Measurements from ENCODE around the gene NXPH4.

NXPH4 gene

DNA sequence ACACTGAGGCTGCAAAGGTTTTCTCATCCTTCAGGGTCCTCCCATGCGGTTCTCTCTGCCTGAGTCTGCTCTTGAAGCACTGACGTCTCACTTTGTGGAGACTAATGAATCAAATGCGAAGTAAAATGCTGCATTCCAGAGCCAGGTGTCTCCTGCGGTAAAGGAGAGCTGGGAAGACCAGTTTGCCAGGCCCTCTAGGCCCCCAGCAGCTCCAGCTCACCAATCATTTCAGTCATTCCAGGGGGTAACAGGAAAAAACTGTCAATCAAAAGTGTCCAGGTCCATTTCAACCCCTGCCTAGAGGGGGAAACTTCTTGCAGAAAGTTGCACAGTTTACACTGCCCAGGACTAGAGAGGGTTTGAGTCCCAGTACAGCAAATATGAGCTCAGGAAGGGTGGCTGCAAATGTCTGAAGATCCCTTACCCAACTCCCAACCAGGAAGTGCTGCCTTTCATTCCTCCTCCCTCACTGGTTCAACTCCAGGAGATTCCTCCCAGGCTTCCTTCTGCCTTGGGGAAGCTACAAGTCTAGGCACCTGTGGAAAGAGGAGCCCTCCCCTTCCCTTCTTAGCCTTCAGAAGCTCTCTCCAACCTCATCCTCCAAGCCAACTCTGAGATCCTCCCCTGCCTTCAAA is 2.7 kb upstream of the NXPH4 start:
- no peak for DNase-seq (ENCODE audit: low read depth, low spot score)
- no peak overlapping the region for H3K4me3 ChIP-seq (ENCODE audit: low read length)

DNA sequence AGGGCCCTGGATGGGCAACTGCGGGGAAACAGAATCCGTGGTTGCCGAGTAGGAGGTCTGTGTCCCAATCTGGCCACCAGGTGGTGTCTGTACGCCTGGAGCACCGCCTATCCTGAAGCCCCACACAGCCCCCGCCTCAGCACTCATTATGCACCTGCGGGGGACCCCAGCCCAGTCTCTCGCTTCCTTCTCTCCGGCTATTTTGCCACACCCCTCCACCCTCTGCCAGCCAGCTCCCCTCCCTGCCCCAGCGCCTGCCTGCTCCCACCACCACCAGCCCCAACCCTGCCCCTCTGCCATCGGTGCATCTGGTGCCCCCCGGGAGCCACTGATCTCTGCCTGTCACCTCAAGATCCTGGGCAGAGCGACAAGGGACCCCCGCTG is 2.2 kb upstream of the NXPH4 start:
- peak; percentile 58 for DNase-seq (ENCODE audit: low read depth, low spot score)
- no peak overlapping the region for H3K4me3 ChIP-seq (ENCODE audit: low read length)

DNA sequence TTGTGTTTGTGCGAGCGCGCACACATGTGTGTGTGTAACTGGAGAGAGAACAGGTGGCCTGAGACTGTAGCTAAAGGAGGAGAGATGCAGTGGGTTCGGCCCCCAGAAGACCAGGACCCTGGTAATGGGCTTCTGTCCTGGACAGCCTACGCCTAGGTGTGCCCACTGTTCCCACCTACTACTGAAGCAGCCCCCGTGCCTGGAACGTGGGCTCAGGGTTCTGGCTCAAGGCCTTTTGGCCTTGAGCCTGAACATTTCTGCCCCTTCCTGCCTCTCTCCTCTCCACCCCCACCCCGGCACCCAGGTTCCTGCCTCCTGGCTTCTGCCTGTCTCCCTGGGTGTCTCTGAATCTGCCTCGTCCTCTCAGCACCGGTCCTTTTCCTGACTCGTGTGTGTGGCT is 1.5 kb upstream of the NXPH4 start:
- H3K4me3 ChIP-seq (ENCODE audit: low read length) = no peak overlapping the region
- DNase-seq (ENCODE audit: low read depth, low spot score) = no peak

DNA sequence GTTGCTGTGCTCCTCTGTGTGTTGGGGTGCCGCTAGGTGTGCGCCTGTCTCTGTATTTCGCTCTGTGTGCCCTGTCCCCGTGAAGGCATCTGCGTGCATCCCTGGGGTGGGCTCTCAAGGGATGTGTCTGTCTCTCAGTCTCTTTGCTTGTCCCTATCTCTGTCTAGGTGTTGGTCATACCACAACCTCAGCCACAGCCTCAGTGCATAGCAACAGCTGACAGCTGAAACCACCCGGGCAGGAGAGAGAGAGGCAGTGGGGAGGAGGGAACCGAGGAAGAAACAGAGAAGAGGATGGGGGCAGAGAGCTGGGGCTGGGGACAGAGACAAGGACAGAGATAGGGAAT is 953 bp upstream of the NXPH4 start:
- no peak overlapping the region for H3K4me3 ChIP-seq (ENCODE audit: low read length)

DNA sequence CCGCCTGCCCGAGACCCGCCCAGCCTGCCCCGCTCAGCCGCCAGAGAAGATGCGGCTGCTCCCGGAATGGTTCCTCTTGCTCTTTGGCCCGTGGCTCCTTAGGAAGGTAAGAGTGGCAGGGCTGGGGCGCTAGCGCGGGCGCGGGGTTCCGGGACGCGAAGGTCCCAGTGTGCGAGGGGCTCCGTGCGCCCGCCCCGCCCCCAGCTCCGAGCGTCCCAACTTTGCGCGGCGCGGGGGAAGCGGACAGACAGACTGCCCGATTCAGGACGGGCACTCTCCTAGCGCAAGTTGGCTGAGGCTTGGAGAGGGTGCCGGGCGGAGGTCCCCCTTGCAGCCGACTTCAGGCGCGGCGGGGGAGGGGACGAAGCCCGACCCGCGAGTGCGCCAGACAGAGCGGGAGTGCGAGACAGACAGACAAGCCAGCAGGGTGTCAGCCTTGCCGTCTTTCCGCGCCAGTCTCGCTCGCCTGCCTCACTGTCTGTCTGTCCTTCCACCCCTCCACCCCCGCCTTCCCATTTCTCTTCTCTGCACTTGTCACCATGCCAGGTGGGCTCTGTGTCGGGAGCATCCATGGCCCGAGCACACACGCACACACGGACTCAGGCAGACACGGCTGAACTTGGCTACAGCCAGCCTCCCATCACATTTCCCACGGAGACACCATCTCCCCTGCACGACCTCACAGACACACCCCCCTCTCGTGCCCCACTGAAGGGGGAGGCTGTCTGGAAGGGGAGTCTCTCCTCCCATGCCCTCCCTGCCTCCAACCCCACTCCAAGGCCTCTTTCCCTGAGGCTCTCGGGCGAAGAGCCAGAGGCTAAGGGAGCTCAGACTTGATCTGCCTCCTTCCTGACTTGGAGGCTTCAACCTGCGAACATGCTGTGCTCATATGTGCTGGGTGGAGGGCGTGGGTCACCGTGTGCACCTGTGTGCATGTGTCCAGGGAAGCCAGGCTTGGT is 606 bp downstream of the NXPH4 start:
- DNase-seq (ENCODE audit: low read depth, low spot score) = no peak
- H3K4me3 ChIP-seq (ENCODE audit: low read length) = peak overlapping the region; percentile 48

More for the DNA sequence above, 953 bp upstream of the NXPH4 start:
- DNase-seq (ENCODE audit: low read depth, low spot score) = no peak

DNA sequence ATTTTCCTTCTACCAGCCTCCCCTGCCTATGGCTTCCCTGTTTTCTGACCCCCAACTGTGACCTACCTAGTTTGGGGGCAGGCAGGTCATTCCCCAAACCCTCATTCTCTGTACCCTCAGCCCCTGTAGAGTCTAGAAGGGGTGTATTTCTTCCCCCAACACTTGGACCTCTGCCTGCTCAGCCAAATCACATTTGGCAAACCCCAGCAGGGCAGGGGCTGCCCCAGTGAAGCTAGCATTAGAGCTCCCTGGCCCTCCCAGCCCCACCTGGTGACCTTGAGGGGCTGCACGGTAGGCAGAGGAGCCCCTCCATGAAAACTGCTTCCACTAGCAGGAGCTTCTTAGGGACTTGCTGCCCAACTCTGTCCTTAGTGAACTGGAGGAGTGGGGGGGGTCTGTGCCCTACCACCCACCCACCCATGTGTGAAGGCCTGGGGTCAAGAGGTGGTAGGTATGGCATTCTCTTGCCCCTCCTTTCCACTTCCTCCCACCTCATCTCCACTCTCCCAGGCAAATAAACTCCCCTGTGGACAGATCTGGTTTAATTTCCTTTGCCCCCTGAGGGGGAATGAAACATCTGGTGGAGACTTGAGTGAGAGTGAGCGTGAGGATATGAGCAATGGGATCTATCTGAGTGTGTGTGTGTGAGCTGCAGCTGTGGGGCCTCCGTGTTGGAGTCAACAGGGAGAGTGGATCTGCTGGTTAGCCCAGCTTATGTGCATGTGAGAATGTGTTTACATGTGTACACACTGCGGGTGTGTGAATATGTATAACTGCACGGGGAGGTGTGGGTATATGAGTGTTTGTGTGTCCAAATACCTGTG is 1.6 kb downstream of the NXPH4 start:
- H3K4me3 ChIP-seq (ENCODE audit: low read length) = no peak overlapping the region

DNA sequence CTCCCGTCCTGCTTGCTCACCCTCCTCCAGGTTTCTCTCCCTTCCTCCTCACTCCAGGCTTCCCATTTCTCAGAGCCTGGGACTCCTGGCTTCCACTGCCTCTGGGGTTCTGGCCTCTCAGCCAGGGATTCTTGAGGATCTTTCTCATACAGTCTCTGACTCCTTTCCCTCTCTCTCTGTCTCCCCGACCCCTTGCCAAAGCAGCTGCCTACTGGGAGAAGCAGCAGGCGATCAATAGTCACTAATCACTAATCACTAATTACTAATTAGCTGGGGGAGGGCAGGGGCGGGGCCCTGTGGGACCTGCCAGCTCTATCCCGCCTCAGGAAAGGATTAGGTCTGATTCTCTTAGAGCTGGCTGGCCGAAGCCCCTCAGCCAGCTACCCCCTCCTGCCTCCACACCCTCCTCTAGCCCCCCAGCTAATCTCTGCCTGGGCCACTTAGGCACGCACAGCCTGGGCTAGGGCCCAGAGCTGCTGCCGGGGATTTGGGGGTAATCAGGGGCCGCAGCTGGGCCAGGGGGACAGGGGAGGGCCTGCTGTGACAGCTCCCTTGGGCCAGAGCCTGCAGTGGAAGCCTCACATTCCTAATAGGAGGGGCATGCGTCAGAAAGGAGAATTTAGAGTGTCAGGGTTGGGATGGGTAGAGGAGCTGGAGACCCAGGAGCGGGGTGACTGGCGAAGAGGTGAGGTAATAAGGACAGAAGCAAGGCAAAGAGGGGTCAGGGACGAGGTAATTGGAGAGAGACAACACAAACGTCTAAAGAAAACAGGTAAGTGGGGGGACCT is 2.8 kb downstream of the NXPH4 start:
- no peak for DNase-seq (ENCODE audit: low read depth, low spot score)
- no peak overlapping the region for H3K4me3 ChIP-seq (ENCODE audit: low read length)

More for the DNA sequence above, 1.6 kb downstream of the NXPH4 start:
- no peak for DNase-seq (ENCODE audit: low read depth, low spot score)

DNA sequence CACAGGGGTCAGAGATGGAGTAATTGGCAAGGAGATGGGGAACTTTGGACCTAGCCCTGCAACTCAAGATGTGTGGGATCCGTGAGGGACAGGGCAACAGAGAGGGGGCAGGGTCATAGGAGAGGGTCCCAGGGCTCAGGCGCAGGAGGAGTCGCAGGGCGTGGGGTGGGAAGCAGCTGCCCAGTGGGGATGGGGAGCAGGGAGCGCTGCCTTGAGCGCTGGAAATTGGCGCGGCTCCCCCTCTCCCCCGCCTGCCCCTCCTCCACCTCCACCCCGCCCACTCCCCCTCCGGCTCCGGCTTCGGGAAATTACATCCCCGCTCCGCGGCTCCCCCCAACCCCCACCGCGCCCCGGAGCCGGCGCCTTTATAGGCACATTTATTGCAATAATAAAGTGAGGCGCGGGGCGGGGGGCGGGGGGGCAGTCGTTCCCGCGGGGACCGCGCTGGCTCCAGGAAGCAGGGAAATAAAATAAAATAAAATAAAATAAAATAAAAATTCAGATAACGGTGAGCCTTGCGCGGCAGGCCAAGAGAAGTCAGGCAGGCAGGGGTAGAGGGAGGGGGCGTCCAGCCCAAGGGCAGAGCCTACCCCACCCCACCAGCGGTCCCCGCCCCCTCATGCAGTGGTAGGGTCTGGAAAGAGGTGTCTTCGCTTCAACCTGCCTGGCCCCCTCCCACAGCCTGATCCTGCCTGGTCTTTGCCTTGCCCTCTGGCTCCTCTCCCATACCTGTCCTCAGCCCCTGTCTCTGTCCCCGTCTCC is 3.6 kb downstream of the NXPH4 start:
- no peak overlapping the region for H3K4me3 ChIP-seq (ENCODE audit: low read length)
- no peak for DNase-seq (ENCODE audit: low read depth, low spot score)

DNA sequence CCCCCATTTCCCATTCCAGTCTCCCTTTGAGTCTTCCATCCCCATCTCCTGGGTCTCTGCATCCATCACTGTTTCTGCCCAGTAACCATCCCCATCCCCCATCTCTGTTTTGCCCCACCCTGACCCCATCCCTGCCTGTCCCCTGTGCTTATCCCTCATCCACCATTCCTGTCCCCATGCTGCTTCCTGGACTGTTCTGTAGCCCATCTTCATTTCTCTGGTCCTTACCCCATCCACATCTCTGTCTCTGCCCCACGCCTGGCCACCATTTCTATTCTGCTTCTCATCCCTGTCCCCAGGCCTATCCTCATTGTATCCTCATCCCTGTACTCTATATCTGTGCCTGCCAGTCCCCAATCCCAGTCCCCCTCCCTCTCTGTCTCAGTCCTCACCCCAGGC is 4.2 kb downstream of the NXPH4 start:
- H3K4me3 ChIP-seq (ENCODE audit: low read length) = no peak overlapping the region
- DNase-seq (ENCODE audit: low read depth, low spot score) = no peak

DNA sequence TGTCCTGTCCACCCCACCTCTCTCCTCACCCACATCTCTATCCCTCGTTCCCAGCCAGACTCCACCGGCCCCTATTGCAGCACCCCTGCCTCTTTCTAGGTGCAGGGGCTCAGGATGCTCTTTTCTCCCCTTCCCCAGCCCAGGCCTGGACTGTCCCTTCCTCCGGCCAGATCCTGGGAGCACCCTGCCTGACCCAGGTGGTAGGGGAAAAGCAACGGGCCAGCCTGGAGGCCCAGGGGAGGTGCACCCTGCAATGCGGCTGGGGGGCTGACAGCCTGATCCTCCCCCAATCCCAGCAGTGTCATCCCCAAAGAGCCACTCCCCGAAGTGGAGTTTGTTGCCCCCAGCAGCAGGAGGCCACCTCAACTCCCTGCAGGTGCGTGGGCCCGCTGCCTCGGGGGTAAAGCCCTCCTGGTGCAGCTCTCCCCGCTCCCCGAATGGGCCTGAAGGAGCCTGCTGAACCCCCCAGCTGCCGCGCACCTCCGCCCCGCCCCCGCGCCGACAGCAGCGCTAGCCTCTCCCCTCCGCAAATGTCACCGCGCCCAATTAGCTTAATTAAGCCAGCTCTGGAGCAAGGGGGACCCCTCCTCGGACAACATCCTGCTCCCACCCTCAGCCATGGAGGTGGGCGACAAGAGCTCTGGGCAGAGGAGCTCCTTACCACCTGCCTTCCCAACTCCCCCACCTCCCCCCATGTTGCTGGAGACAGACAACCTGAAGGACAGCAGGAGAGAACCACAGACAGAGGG is 4.7 kb downstream of the NXPH4 start:
- no peak for DNase-seq (ENCODE audit: low read depth, low spot score)
- H3K4me3 ChIP-seq (ENCODE audit: low read length) = no peak overlapping the region

DNA sequence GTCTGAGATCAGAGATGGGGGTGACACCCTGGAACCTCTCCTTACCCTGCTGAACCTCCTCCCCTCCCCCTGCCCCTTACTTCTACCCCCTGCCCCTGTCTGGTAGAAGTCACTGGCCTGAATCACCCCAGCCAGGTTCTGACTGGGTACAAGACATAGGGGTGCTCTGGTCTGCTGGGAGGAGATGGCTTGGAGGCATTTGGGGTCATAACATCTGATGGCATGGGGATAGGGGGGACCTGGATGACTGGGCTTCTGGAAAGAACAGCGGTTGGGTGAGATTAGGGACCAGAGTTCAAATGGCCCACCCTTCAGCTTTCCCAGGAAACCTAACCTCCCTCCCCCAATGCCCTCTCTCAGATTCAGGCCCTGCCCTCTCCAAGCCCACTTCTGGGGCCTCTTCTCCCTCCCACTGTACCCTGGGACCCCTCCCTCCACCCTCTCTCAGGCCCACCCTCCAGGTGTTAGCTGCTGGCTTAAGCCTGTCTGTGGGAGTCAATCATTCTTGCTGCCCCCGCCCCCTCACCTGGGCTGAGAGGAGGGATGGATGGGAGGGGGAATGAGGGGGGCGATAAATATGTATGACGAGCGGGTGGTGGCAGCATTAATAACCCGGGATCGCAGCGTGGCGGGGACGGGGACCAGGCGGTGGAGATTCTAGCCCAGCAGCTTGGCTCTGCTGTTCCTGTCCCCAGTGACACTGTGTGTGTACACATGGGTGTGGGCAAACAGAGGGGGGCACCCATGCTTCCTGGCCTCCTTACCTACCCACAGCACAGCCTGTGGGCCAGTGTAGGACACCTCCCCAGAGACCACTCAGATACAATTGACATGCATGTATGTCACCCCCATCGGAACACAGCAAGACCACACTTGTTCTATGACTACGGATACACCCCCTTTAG is 5.9 kb downstream of the NXPH4 start:
- DNase-seq (ENCODE audit: low read depth, low spot score) = no peak
- no peak overlapping the region for H3K4me3 ChIP-seq (ENCODE audit: low read length)

DNA sequence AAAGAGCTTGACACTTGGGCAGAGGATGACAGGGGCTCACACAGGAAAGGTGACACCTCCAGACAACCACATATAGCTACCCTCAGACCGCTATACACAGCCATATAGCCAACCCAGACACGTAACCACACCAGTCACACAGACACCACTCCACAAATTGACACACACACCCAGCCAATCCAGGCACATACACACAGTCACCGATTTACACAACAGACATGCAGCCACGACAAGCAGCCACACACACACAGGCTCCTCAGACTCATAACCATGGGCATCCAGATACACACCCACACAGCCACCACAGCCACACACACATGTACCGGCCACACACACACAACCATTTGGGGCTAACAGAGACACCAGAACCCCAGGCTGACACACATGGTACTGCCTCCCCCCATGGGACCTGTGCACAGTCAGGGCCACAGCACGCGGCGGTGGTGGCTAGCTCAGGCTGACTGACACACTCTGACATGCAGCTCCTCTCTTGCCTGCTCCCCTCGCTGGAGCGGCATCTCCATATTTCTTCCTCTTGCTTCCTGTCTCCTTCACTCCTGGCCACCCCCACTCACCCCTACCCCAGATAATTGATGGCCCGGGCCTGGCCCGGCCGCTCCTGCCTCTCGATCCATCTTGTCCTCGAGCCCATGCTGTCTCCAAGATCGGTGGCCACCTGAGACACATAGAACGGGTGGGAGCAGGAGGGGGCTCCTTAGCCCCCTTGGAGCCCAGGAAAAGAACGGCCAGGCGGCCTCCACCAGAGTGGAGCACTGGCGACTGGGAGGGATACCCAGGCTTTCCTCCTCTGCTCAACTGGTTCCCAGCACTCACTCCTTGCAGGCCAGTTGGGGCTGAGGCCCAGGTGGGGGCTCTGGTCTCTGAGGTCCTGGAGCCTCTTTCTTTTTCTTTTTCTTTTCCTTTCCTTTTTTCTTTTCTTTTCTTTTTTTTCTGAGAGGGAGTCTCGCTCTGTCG is 6.9 kb downstream of the NXPH4 start:
- H3K4me3 ChIP-seq (ENCODE audit: low read length) = no peak overlapping the region
- DNase-seq (ENCODE audit: low read depth, low spot score) = no peak

DNA sequence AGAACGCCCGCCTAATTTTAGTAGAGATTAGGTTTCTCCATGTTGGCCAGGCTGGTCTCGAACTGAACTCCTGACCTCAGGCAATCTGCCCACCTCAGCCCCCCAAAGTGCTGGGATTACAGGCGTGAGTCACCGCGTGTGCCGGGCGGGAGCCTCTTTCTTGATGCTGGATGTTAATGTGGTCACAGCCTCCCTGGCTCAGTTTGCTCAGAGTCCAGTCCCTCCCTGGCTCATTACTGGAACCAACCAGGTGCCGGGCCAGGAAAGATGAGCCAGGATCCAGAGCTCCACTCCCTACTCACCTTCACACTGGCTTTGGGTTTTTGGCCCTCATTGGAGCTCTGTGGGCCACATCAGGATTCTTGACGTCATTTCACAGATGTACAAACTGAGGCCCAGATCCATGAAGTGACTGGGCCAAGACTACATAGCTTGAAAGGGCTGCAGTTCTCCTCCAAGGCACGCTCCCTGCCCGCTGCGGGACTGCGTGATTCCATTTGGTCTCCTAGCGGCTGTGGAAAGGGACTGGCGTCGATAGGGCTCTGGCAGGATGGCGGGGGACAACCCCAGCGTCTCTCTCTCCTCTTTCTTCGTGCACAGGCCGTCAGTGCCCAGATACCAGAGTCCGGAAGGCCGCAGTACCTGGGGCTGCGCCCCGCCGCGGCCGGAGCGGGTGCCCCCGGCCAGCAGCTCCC is 7.8 kb downstream of the NXPH4 start:
- DNase-seq (ENCODE audit: low read depth, low spot score) = no peak
- H3K4me3 ChIP-seq (ENCODE audit: low read length) = no peak overlapping the region

DNA sequence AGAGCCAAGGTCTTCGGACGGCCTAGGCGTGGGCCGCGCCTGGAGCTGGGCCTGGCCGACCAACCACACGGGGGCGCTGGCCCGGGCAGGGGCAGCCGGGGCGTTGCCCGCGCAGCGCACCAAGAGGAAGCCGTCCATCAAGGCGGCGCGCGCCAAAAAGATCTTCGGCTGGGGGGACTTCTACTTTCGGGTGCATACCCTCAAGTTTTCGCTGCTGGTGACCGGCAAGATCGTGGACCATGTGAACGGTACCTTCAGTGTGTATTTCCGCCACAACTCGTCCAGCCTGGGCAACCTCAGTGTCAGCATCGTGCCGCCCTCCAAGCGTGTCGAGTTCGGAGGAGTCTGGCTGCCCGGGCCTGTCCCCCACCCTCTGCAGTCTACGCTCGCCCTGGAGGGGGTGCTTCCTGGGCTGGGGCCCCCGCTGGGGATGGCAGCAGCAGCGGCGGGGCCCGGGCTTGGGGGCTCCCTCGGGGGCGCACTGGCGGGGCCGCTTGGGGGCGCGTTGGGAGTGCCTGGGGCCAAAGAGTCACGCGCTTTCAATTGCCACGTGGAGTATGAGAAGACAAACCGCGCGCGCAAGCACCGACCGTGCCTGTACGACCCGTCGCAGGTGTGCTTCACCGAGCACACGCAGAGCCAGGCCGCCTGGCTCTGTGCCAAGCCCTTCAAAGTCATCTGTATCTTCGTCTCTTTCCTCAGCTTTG is 8.5 kb downstream of the NXPH4 start:
- H3K4me3 ChIP-seq (ENCODE audit: low read length) = no peak overlapping the region
- peak; percentile 91 for DNase-seq (ENCODE audit: low read depth, low spot score)
